ENCODE data around the gene PCID2.

- TF ChIP-seq EZH2phosphoT487 (IDR thresholded peaks at IDR 0.05) (no peak), CTCF (IDR thresholded peaks at IDR 0.05) (no peak), EZH2 (IDR thresholded peaks at IDR 0.05) (no peak)
These were observed 14.6 kb upstream of the PCID2 start for GRCh38 chr13:113223070-113223469.
